Epithelial cell of esophagus (primary cell): ENCODE results near the gene GIT1.

Experiments used
- DNase-seq: peaks from one replicate; pipeline ENCODE4 v3.0.0; 2010; ENCODE audit warnings: low read depth
- H3K4me3 ChIP-seq: 2 replicates; pipeline ENCODE4 v1.5.1; 2011; ENCODE audit warnings: mild to moderate bottlenecking, low read length, control low read depth
- TF ChIP-seq, protein P1 (sequence below): IDR thresholded peaks from 2 replicates; pipeline ENCODE4 v1.5.1; 2011; ENCODE audit warnings: low read depth, mild to moderate bottlenecking, low read length, control low read depth, inconsistent platforms; ENCODE audit not compliant: insufficient read depth; ENCODE audit errors: missing control alignments

The GIT1 gene

DNA sequence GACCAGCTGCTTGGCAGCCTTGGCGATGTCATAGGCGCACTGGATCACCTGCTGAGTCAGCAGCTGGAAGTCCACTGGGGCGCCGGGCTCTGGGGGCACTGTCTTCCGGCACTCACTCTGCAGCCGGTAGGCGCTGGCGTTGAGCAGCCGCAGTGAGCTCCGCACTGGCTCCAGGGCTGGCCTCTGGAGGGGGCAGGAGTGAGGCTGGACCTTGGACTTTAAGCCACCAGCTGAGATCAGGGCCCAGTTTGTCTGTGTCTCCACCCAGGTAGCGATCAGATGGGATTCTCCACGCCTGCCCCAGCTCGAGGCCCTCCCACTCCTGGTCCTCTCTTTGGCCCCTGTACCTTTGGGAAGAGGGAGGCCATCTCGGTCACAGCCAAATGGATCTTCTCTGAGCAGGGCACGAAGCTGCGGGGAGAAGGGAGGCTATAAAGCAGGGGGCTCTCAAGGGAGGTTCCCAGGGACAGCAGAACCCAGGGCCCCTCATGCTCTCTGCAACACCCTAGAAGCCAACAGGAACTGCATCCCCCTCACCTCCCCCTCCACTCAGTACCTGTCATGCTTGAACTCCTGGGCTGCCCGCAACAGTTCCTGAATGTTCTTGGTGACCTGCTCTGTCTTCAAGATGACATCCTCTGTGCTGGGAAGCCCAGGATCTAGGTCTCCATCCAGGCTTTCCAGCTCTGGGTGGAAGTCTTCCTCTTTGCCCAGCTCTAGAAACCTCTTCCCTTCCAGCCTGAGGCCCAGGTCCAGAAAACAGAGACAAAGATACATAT is 14.5 kb downstream of the GIT1 start:
- no peak overlapping the region for H3K4me3 ChIP-seq
- DNase-seq = no peak
- TF ChIP-seq, protein P1, sequence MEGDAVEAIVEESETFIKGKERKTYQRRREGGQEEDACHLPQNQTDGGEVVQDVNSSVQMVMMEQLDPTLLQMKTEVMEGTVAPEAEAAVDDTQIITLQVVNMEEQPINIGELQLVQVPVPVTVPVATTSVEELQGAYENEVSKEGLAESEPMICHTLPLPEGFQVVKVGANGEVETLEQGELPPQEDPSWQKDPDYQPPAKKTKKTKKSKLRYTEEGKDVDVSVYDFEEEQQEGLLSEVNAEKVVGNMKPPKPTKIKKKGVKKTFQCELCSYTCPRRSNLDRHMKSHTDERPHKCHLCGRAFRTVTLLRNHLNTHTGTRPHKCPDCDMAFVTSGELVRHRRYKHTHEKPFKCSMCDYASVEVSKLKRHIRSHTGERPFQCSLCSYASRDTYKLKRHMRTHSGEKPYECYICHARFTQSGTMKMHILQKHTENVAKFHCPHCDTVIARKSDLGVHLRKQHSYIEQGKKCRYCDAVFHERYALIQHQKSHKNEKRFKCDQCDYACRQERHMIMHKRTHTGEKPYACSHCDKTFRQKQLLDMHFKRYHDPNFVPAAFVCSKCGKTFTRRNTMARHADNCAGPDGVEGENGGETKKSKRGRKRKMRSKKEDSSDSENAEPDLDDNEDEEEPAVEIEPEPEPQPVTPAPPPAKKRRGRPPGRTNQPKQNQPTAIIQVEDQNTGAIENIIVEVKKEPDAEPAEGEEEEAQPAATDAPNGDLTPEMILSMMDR = no peak

DNA sequence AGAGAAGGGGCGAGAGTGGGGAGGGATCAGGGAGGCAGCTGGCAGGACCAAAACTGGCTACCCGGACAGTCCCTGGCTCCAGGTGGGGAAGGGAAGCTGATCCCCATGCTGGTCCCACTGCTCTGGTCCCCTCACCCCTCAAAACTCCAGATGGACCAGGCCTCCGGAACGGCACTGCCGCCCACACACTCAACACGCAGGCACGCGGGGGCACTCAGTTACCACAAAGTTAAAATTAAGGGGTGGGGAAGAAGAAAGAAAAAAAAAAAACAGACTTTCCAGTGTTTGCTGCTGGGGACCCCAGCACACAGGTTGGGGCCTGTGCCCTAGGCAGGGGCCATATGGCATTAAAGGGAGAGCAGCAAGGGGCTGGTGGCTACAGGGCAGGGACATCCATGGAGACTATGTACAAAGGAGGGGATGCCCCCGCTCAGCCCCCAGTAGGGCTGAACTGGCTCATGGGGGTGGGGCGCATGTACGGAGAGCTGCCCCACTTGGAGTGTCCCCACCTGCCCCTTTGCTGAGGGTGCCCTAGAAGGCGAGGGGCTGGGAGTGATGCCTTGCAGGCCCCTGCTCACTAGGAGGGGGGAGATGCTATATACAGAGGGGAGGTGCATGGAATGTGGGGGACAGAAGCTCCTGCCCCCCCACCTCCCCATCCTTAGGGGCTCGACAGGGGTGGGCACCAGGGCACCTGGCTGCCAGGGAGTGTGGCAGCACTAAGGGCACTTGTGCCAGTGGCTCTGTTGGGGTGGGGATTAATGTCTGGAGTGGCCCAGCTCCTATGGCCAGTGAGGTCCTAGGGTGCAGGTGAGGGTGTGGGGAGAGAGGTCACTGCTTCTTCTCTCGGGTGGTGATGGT is 15.3 kb downstream of the GIT1 start:
- no peak for DNase-seq
- TF ChIP-seq, protein P1 = no peak
- H3K4me3 ChIP-seq = no peak overlapping the region

- TF ChIP-seq, protein P1 = no peak
- H3K4me3 ChIP-seq = no peak overlapping the region
- DNase-seq = no peak
Observed at GRCh38 chr17:29573558-29573869, 15.9 kb downstream of the GIT1 start.

- no peak overlapping the region for H3K4me3 ChIP-seq
- TF ChIP-seq, protein P1 = peak; percentile 42
- DNase-seq = no peak
Observed at GRCh38 chr17:29572691-29573557, 16.5 kb downstream of the GIT1 start.

DNA sequence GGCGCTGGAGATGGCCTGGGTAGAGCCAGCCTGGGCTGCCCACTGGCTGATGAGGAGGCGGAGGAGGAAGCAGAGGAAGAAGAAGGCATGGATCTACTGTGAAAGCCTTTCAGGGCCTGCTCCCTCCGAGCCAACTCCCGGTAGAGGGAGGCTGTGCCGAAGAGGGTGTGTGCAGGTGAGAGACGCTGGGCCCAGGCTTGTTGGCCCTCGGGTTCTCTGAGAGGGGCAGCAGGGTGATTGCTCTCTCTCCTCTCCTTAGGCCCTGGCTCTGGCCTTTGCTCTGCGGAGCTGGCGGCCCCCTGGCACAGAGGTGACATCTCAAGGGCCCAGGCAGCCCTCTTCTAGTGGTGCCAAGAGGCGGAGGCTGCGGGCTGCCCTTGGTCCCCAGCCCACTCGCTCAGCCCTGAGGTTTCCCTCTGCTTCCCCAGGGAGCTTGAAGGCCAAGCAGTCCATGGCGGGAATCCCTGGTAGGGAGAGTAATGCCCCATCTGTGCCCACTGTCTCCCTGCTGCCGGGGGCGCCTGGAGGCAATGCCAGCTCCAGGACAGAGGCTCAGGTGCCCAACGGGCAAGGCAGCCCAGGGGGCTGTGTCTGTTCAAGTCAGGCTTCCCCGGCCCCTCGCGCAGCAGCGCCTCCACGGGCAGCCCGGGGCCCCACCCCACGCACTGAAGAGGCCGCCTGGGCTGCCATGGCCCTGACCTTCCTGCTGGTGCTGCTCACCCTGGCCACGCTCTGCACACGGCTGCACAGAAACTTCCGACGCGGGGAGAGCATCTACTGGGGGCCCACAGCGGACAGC is 17.4 kb downstream of the GIT1 start:
- no peak for DNase-seq

GRCh38 chr17:29571486-29571882 is 18.0 kb downstream of the GIT1 start:
- H3K4me3 ChIP-seq = no peak overlapping the region
- DNase-seq = no peak
- TF ChIP-seq, protein P1 = no peak

More for the DNA sequence above, 17.4 kb downstream of the GIT1 start:
- TF ChIP-seq, protein P1 = no peak
- no peak overlapping the region for H3K4me3 ChIP-seq
